ENCODE results near the gene SERPINA5.

SERPINA5 gene

DNA sequence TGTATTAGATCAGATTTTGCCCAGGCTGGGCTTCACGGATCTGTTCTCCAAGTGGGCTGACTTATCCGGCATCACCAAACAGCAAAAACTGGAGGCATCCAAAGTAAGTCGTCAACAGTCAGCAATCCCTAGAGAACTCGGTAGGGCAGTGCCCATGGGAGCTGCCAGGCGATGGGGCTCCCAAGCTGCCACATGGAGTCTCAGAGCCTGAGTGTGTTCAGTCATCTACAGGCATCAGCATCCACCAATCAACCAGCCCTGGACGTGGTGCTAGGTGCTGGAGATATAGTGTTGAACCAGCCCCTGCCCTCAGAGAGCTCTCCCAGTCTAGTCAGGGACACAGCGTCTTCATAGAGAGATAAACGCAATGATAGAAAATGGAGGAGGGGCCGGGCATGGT, 13.0 kb upstream of the SERPINA5 start:
- no peaks in the 10 kb centered on the region for H3K79me2 ChIP-seq (ENCODE audit: control insufficient read depth, insufficient read depth, low read length, unreplicated experiment)
- no peaks in the 10 kb centered on the region for H3K36me3 ChIP-seq (ENCODE audit: insufficient read depth, low read length)
- no peak overlapping the region for H3K27ac ChIP-seq (ENCODE audit: low read depth, low read length)
- no peak overlapping the region for H2AFZ ChIP-seq (ENCODE audit: low read length, unreplicated experiment)
- no peaks in the 10 kb centered on the region for H3K27me3 ChIP-seq (ENCODE audit: insufficient read depth, low read length)
- peaks cover 16% of the 10 kb centered on the region for H3K4me1 ChIP-seq (ENCODE audit: control insufficient read depth, insufficient read depth, low read length, unreplicated experiment)
- H3K4me3 ChIP-seq (ENCODE audit: low read depth, low read length): no peak overlapping the region

DNA sequence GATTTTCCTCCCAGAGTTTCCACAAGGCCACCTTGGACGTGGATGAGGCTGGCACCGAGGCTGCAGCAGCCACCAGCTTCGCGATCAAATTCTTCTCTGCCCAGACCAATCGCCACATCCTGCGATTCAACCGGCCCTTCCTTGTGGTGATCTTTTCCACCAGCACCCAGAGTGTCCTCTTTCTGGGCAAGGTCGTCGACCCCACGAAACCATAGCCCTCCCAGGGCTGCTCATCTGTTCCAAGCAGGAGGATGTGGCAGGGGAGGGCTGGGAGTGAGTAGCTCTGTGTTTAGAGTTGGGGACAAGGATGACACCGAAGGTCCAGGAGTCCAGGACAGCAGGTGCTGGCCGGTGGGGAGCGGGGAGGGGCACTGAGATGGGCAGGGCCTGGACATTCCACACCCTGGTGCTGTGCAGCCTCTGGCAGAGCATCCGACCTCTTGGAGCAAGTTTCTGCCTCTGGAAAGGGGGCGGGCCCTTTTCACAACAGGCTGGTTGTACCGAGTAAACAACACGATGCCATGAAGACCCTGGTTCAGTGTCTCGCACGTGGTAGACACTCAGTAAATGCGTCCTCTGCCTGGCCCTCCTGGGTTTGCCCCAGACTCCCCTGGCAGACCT, 11.7 kb upstream of the SERPINA5 start:
- Histone ChIP-seq H3K27me3 (ENCODE audit: insufficient read depth, low read length) (no peaks in the 10 kb centered on the region), H3K36me3 (ENCODE audit: insufficient read depth, low read length) (no peaks in the 10 kb centered on the region), H3K4me3 (ENCODE audit: low read depth, low read length) (no peak overlapping the region), H3K79me2 (ENCODE audit: control insufficient read depth, insufficient read depth, low read length, unreplicated experiment) (no peaks in the 10 kb centered on the region), H3K4me1 (ENCODE audit: control insufficient read depth, insufficient read depth, low read length, unreplicated experiment) (peaks cover 16% of the 10 kb centered on the region), H2AFZ (ENCODE audit: low read length, unreplicated experiment) (no peak overlapping the region), H3K27ac (ENCODE audit: low read depth, low read length) (no peak overlapping the region)

DNA sequence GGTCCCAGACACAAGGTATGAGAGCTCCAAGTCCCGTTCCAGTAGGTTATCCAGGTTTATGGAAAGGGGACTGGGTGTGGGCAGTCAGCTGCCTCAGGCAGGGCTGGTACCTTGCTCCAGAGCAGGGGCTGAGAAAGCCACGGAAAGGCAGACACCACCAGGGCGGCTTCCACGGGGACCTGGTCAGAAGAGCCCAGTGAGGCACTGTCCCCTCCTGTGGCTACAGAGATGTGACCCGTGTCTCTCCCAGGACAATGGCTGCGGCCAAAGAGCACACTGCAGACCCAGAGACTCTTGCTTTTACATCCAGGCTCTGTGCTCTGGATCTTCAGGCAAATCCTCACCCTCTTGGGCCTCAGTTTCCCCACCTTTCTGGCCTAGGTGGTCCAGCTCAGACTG, 11.2 kb upstream of the SERPINA5 start:
- no peaks in the 10 kb centered on the region for H3K36me3 ChIP-seq (ENCODE audit: insufficient read depth, low read length)
- H2AFZ ChIP-seq (ENCODE audit: low read length, unreplicated experiment): no peak overlapping the region
- H3K27me3 ChIP-seq (ENCODE audit: insufficient read depth, low read length): no peaks in the 10 kb centered on the region
- H3K4me1 ChIP-seq (ENCODE audit: control insufficient read depth, insufficient read depth, low read length, unreplicated experiment): peaks cover 16% of the 10 kb centered on the region
- H3K27ac ChIP-seq (ENCODE audit: low read depth, low read length): no peak overlapping the region
- H3K79me2 ChIP-seq (ENCODE audit: control insufficient read depth, insufficient read depth, low read length, unreplicated experiment): no peaks in the 10 kb centered on the region
- no peak overlapping the region for H3K4me3 ChIP-seq (ENCODE audit: low read depth, low read length)

DNA sequence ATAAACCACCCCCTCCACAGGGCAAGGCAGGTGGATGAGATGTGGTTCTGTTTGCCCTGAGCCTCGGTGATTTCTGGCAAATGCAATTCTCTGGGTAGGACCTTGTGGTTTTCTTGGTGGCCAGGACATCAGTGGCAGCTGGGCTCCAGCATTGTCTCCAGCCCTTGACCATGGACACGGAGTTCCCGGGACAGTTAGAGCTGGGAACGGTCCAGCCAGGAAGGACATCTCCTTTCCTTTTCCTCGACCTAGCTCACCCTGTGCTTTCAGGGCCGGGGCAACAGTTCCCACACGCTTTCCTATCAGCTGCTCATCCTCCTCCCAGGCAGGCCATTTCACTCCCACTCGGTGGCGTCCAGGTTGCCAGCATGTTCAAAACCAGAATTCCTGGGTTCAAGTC, 10.8 kb upstream of the SERPINA5 start:
- no peaks in the 10 kb centered on the region for H3K27me3 ChIP-seq (ENCODE audit: insufficient read depth, low read length)
- H3K27ac ChIP-seq (ENCODE audit: low read depth, low read length): no peak overlapping the region
- H3K36me3 ChIP-seq (ENCODE audit: insufficient read depth, low read length): no peaks in the 10 kb centered on the region
- H3K4me1 ChIP-seq (ENCODE audit: control insufficient read depth, insufficient read depth, low read length, unreplicated experiment): peaks cover 18% of the 10 kb centered on the region
- H3K79me2 ChIP-seq (ENCODE audit: control insufficient read depth, insufficient read depth, low read length, unreplicated experiment): no peaks in the 10 kb centered on the region
- H2AFZ ChIP-seq (ENCODE audit: low read length, unreplicated experiment): no peak overlapping the region
- H3K4me3 ChIP-seq (ENCODE audit: low read depth, low read length): no peak overlapping the region

DNA sequence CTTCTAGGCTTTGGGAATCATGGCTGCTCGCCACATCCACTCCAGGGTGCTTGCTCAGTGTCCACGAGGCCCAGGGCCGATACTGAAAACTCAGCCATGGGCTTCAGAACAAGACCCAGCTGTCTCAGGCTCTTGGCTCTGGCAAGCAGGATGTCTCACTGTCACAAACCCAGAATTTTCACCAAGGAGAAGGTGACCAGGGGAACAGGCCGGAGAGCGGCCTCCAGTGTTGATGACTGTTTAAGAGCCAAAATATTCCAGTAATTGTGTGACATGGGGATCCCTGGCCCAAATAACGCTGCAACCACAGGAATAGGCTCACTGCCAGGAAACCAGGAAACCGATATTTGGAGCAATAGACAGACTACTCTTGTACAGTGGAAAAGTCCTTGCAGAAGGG, 9.8 kb upstream of the SERPINA5 start:
- H3K36me3 ChIP-seq (ENCODE audit: insufficient read depth, low read length): no peaks in the 10 kb centered on the region
- peaks cover 27% of the 10 kb centered on the region for H3K4me1 ChIP-seq (ENCODE audit: control insufficient read depth, insufficient read depth, low read length, unreplicated experiment)
- no peak overlapping the region for H3K4me3 ChIP-seq (ENCODE audit: low read depth, low read length)
- peak overlapping the region; percentile 58 for H2AFZ ChIP-seq (ENCODE audit: low read length, unreplicated experiment)
- peak overlapping the region; percentile 51 for H3K27ac ChIP-seq (ENCODE audit: low read depth, low read length)
- no peaks in the 10 kb centered on the region for H3K79me2 ChIP-seq (ENCODE audit: control insufficient read depth, insufficient read depth, low read length, unreplicated experiment)
- no peaks in the 10 kb centered on the region for H3K27me3 ChIP-seq (ENCODE audit: insufficient read depth, low read length)

DNA sequence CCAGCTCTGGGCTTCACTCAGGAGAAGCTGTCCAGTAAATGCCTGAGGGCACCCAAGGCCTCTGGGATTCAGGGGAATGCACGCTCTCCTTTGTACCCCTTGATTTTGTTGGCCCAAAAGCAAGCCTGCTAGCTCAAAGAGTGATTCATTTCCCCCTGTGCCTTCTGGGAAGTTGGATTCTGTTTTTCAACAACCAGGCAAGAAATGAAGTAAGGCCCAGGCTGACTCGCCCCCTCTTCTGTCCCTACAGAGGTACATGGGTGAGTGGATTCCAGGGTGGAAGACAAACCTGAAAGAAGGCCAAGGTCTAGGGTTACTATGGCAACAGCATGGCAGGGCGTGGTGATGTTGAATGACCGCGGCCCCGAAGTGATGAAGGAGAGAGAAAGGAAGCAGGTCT, 9.3 kb upstream of the SERPINA5 start:
- no peaks in the 10 kb centered on the region for H3K27me3 ChIP-seq (ENCODE audit: insufficient read depth, low read length)
- H3K79me2 ChIP-seq (ENCODE audit: control insufficient read depth, insufficient read depth, low read length, unreplicated experiment): no peaks in the 10 kb centered on the region

DNA sequence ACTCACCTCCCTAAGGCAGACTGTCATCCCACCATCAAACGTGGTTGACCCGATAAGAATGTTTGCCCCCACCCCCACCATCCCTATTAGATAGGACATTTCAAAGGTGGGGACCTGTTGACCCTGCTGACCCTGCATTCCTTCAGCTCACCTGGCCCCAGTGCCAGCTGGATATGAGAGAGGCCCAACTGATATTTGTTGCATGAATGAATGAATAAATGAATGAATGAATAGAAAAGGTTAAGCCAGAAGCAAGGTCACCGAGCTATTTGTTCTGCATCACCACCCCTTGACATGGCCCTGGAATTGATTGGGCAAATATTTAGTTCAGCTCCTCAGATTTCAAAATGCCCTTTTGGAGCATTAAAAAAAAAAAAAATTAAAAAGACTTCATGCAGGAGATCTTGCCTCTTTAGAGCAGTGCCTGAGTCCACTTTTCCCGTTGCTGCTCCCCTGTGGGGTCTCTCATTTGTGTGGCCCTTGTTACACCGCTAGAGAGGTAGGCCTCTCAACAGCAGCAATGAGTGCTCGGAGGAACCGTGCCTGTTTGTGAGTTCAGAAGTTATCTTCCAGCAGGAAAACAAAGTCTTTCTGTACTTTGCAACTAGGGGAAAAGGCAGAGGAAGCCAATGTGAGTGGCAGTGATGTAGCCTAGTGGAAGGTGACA, 8.5 kb upstream of the SERPINA5 start:
- Histone ChIP-seq H3K36me3 (ENCODE audit: insufficient read depth, low read length) (no peaks in the 10 kb centered on the region), H3K79me2 (ENCODE audit: control insufficient read depth, insufficient read depth, low read length, unreplicated experiment) (no peaks in the 10 kb centered on the region), H3K27me3 (ENCODE audit: insufficient read depth, low read length) (no peaks in the 10 kb centered on the region), H3K4me1 (ENCODE audit: control insufficient read depth, insufficient read depth, low read length, unreplicated experiment) (peaks cover 28% of the 10 kb centered on the region), H3K4me3 (ENCODE audit: low read depth, low read length) (no peak overlapping the region), H2AFZ (ENCODE audit: low read length, unreplicated experiment) (no peak overlapping the region), H3K27ac (ENCODE audit: low read depth, low read length) (peak overlapping the region; percentile 51; the same call in 1 of the 2 replicates)

More for the DNA sequence above, 9.3 kb upstream of the SERPINA5 start:
- H3K4me3 ChIP-seq (ENCODE audit: low read depth, low read length): no peak overlapping the region
- H3K4me1 ChIP-seq (ENCODE audit: control insufficient read depth, insufficient read depth, low read length, unreplicated experiment): peaks cover 28% of the 10 kb centered on the region
- no peaks in the 10 kb centered on the region for H3K36me3 ChIP-seq (ENCODE audit: insufficient read depth, low read length)
- peak overlapping the region; percentile 58 for H2AFZ ChIP-seq (ENCODE audit: low read length, unreplicated experiment)
- H3K27ac ChIP-seq (ENCODE audit: low read depth, low read length): peak overlapping the region; percentile 51

DNA sequence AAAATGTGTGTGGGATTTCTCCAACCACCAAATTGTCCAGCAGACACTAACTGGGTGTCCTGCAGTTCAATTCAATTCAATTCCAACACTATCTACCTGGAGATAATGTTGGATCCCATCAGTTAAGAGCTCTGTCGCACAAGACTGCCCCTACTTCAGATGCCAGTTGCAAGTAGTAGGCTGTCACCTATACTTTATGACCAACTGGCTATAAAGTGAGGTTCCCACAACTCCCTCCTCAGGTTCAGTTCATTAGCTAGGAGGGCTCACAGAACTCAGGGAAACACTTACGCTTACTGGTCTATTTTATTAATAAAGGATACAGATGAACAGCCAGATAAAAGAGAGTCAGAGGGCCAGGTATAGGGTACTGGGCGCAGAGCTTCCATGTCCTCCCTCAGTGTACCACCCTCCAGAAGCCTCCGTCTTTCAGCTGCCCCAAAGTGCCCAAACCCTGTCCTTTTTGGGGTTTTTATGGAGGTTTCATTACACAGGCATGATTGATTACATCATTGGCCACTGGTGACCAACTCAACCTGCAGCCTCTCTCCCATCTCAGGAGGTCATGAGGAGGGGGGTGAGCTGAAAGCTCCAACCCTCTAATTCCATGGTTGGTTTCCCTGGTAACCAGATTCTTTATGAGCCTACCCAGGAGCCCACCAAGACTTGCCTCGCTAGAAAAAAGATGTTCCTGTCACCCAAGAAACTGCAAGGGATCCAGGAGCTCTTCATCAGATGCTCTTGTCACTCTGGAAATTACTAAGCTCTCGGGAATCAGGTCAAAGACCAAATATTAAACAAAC, 7.5 kb upstream of the SERPINA5 start:
- no peak overlapping the region for H3K27ac ChIP-seq (ENCODE audit: low read depth, low read length)
- no peak overlapping the region for H2AFZ ChIP-seq (ENCODE audit: low read length, unreplicated experiment)
- no peaks in the 10 kb centered on the region for H3K36me3 ChIP-seq (ENCODE audit: insufficient read depth, low read length)
- H3K4me3 ChIP-seq (ENCODE audit: low read depth, low read length): no peak overlapping the region
- no peaks in the 10 kb centered on the region for H3K79me2 ChIP-seq (ENCODE audit: control insufficient read depth, insufficient read depth, low read length, unreplicated experiment)
- H3K27me3 ChIP-seq (ENCODE audit: insufficient read depth, low read length): no peaks in the 10 kb centered on the region
- peaks cover 28% of the 10 kb centered on the region for H3K4me1 ChIP-seq (ENCODE audit: control insufficient read depth, insufficient read depth, low read length, unreplicated experiment)

DNA sequence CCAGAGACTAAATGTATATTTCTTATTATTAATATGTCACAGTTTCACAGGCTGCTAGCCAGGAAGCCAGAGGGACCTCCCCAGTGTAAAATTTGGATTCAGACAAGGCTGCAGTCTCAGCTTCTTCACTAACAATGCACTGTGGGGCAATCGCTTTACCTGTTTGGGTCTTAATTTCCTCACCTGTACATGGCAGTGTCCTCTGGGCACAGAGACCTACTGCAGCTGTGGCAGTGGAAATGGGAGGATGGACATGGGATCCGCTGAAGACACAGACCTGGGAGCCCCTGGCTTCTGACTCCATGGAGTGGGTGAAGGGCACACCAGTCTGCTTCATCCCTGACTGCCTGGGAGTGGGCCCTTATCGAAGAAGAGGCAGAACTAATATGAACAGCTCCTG, 6.9 kb upstream of the SERPINA5 start:
- Histone ChIP-seq H3K4me1 (ENCODE audit: control insufficient read depth, insufficient read depth, low read length, unreplicated experiment) (peaks cover 28% of the 10 kb centered on the region), H3K27me3 (ENCODE audit: insufficient read depth, low read length) (no peaks in the 10 kb centered on the region)

DNA sequence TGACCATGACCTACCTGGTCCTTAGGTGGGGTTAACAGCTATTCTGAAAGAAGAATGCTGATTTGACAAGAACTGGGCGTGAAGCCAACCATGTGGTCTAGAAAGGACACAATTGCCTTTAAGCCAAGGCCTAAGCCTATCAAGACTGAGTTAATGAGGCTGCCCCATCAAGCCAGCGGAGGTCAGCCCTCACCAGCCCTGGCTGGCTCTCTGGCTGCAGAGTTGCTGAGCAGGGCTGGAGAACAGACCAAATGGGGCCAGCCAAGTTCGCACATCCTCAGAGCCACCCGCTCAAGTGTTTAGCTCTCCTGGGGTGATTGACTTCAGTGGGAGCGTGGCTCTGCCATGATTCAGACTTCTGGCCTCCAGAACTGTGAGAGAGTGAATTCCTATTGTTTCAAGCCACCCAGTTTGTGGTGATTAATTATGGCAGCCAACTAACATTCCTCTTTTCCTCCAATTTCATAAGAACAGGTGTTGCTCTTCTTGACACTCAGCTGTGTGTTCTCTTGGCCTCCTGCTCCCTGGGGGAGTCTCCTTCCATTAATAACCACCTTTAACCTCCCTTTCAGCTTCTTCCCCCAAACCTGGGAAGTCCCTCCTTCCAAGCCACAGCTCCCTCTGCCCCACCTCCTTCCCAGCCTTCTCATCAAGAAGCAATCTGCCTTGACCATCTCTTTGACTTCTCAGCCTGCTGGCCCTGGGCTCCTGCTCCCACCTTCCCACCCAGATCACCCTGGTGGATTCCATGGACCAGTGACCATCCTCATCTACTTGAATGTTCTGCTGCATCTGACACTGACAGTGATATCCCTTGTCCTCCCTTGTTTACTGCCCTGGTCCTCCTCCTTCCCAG, 5.3 kb upstream of the SERPINA5 start:
- H3K36me3 ChIP-seq (ENCODE audit: insufficient read depth, low read length): no peaks in the 10 kb centered on the region
- no peak overlapping the region for H2AFZ ChIP-seq (ENCODE audit: low read length, unreplicated experiment)
- H3K4me1 ChIP-seq (ENCODE audit: control insufficient read depth, insufficient read depth, low read length, unreplicated experiment): peaks cover 30% of the 10 kb centered on the region
- no peak overlapping the region for H3K4me3 ChIP-seq (ENCODE audit: low read depth, low read length)
- H3K27ac ChIP-seq (ENCODE audit: low read depth, low read length): no peak overlapping the region; the same call in 1 of the 2 replicates
- H3K79me2 ChIP-seq (ENCODE audit: control insufficient read depth, insufficient read depth, low read length, unreplicated experiment): no peaks in the 10 kb centered on the region
- H3K27me3 ChIP-seq (ENCODE audit: insufficient read depth, low read length): no peaks in the 10 kb centered on the region

More for the DNA sequence above, 6.9 kb upstream of the SERPINA5 start:
- H3K36me3 ChIP-seq (ENCODE audit: insufficient read depth, low read length): no peaks in the 10 kb centered on the region
- no peaks in the 10 kb centered on the region for H3K79me2 ChIP-seq (ENCODE audit: control insufficient read depth, insufficient read depth, low read length, unreplicated experiment)
- no peak overlapping the region for H2AFZ ChIP-seq (ENCODE audit: low read length, unreplicated experiment)
- no peak overlapping the region for H3K4me3 ChIP-seq (ENCODE audit: low read depth, low read length)
- no peak overlapping the region for H3K27ac ChIP-seq (ENCODE audit: low read depth, low read length)

All from ACC112 (cell line).